Measurements from ENCODE around the gene PPARA. TPM values are rescaled to one million over a fixed set of nuclear protein-coding genes. Genes with fewer than 3 reads are reported as not detected.

Gene PPARA
- total and polyA plus RNA-seq, 2 experiments from 2014 or later, result 4.7 to 12.6 TPM

DNA sequence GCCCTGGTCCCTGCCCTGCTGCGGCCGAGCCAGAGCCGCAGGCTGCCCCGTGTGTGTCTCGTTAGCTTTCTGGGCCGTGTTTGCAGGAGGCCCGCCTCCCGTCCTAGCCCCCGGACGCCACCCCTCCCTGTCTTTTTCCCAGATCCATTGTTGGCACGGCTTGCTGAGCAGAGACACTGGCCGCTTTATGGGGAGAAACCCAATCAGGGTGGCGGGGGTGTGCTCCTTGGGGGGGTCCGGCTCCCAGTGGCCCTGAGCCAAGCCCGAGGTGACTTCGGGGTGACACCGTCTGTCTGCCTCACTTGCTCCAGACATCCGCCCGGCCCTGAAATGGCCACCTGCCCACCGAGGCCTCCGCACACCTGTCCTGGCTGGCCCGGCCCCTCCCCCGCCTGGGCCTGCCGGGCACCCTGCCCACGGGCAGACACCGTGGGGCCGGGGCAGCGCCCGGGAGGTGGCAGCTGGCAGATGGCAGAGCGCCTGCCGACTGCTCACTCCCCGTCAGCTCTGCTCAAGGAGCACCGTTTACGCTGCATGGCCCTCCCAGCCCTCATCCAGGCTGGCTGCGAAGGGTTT is 43.1 kb upstream of the PPARA start:
- no peak for TF ChIP-seq STAT1 (IDR thresholded peaks at IDR 0.05; ENCODE audit: unreplicated experiment)
- TF ChIP-seq CREB1 (CRISPR knock-in tag; IDR thresholded peaks at IDR 0.05; ENCODE audit: low read depth), result no peak
- no peak for TF ChIP-seq ZNF331 (CRISPR knock-in tag; IDR thresholded peaks at IDR 0.05; ENCODE audit: low read depth)
- TF ChIP-seq, protein P1, sequence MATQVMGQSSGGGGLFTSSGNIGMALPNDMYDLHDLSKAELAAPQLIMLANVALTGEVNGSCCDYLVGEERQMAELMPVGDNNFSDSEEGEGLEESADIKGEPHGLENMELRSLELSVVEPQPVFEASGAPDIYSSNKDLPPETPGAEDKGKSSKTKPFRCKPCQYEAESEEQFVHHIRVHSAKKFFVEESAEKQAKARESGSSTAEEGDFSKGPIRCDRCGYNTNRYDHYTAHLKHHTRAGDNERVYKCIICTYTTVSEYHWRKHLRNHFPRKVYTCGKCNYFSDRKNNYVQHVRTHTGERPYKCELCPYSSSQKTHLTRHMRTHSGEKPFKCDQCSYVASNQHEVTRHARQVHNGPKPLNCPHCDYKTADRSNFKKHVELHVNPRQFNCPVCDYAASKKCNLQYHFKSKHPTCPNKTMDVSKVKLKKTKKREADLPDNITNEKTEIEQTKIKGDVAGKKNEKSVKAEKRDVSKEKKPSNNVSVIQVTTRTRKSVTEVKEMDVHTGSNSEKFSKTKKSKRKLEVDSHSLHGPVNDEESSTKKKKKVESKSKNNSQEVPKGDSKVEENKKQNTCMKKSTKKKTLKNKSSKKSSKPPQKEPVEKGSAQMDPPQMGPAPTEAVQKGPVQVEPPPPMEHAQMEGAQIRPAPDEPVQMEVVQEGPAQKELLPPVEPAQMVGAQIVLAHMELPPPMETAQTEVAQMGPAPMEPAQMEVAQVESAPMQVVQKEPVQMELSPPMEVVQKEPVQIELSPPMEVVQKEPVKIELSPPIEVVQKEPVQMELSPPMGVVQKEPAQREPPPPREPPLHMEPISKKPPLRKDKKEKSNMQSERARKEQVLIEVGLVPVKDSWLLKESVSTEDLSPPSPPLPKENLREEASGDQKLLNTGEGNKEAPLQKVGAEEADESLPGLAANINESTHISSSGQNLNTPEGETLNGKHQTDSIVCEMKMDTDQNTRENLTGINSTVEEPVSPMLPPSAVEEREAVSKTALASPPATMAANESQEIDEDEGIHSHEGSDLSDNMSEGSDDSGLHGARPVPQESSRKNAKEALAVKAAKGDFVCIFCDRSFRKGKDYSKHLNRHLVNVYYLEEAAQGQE (IDR thresholded peaks at IDR 0.05; ENCODE audit: unreplicated experiment), result no peak
- TF ChIP-seq, protein P2, sequence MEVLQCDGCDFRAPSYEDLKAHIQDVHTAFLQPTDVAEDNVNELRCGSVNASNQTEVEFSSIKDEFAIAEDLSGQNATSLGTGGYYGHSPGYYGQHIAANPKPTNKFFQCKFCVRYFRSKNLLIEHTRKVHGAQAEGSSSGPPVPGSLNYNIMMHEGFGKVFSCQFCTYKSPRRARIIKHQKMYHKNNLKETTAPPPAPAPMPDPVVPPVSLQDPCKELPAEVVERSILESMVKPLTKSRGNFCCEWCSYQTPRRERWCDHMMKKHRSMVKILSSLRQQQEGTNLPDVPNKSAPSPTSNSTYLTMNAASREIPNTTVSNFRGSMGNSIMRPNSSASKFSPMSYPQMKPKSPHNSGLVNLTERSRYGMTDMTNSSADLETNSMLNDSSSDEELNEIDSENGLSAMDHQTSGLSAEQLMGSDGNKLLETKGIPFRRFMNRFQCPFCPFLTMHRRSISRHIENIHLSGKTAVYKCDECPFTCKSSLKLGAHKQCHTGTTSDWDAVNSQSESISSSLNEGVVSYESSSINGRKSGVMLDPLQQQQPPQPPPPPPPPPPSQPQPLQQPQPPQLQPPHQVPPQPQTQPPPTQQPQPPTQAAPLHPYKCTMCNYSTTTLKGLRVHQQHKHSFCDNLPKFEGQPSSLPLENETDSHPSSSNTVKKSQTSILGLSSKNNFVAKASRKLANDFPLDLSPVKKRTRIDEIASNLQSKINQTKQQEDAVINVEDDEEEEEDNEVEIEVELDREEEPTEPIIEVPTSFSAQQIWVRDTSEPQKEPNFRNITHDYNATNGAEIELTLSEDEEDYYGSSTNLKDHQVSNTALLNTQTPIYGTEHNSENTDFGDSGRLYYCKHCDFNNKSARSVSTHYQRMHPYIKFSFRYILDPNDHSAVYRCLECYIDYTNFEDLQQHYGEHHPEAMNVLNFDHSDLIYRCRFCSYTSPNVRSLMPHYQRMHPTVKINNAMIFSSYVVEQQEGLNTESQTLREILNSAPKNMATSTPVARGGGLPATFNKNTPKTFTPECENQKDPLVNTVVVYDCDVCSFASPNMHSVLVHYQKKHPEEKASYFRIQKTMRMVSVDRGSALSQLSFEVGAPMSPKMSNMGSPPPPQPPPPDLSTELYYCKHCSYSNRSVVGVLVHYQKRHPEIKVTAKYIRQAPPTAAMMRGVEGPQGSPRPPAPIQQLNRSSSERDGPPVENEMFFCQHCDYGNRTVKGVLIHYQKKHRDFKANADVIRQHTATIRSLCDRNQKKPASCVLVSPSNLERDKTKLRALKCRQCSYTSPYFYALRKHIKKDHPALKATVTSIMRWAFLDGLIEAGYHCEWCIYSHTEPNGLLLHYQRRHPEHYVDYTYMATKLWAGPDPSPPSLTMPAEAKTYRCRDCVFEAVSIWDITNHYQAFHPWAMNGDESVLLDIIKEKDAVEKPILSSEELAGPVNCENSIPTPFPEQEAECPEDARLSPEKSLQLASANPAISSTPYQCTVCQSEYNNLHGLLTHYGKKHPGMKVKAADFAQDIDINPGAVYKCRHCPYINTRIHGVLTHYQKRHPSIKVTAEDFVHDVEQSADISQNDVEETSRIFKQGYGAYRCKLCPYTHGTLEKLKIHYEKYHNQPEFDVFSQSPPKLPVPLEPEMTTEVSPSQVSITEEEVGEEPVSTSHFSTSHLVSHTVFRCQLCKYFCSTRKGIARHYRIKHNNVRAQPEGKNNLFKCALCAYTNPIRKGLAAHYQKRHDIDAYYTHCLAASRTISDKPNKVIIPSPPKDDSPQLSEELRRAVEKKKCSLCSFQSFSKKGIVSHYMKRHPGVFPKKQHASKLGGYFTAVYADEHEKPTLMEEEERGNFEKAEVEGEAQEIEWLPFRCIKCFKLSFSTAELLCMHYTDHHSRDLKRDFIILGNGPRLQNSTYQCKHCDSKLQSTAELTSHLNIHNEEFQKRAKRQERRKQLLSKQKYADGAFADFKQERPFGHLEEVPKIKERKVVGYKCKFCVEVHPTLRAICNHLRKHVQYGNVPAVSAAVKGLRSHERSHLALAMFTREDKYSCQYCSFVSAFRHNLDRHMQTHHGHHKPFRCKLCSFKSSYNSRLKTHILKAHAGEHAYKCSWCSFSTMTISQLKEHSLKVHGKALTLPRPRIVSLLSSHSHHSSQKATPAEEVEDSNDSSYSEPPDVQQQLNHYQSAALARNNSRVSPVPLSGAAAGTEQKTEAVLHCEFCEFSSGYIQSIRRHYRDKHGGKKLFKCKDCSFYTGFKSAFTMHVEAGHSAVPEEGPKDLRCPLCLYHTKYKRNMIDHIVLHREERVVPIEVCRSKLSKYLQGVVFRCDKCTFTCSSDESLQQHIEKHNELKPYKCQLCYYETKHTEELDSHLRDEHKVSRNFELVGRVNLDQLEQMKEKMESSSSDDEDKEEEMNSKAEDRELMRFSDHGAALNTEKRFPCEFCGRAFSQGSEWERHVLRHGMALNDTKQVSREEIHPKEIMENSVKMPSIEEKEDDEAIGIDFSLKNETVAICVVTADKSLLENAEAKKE (CRISPR knock-in tag; IDR thresholded peaks at IDR 0.05), result no peak
- TF ChIP-seq ZNF114 (CRISPR knock-in tag; IDR thresholded peaks at IDR 0.05), result no peak
- no peak for TF ChIP-seq EZH2phosphoT487 (IDR thresholded peaks at IDR 0.05; ENCODE audit: unreplicated experiment)
- Histone ChIP-seq H2AFZ (no peak overlapping the region), H3K27ac (ENCODE audit: low read depth) (no peak overlapping the region), H3K27me3 (ENCODE audit: insufficient read depth) (no peaks in the 10 kb centered on the region), H3K9me2 (ENCODE audit: insufficient read depth) (no peaks in the 10 kb centered on the region), H3K4me3 (no peak overlapping the region), H3F3A (replicated peaks; ENCODE audit: low read depth) (no peaks in the 10 kb centered on the region), H3K4me1 (ENCODE audit: insufficient read depth) (no peaks in the 10 kb centered on the region), H3K79me2 (replicated peaks; ENCODE audit: insufficient read depth) (no peaks in the 10 kb centered on the region), H3K4me2 (no peak overlapping the region), H3K36me3 (ENCODE audit: insufficient read depth) (no peaks in the 10 kb centered on the region), H4K20me1 (replicated peaks; ENCODE audit: insufficient read depth) (no peaks in the 10 kb centered on the region)
- peaks cover 4% of the 10 kb centered on the region for H3K27me3 Mint-ChIP-seq (ENCODE audit: insufficient read depth, low read depth, poor library complexity)
- H3K27ac Mint-ChIP-seq, result no peak overlapping the region
- no peak for DNase-seq (ENCODE audit: low spot score)
- H3K4me3 Mint-ChIP-seq, result no peak overlapping the region
- ATAC-seq, result no peak
- no peaks in the 10 kb centered on the region for H3K9me3 Mint-ChIP-seq
- H3K4me1 Mint-ChIP-seq, result peaks cover 3% of the 10 kb centered on the region
- no peaks in the 10 kb centered on the region for H3K36me3 Mint-ChIP-seq (ENCODE audit: low read depth)

Measured in GM23338 (cell line).